HCT116 (cell line): ENCODE results near the gene SYTL5. TPM values are rescaled to one million over a fixed set of nuclear protein-coding genes. Genes with fewer than 3 reads are reported as not detected.

Source experiments
- ATAC-seq: fragments of 200-7000 bp; cut with Tn5 transposase; 2 replicates; pipeline ENCODE4 v1.9.1; 2020; ENCODE audit warnings: mild to moderate bottlenecking, moderate library complexity
- BruUV-seq: library from RNA; stranded (reverse); fragments of 400-500 nt; replicated peaks from 2 replicates; lab custom pipeline; 2021; lab: Mats Ljungman, UMichigan
- CTCF ChIA-PET: fragments of 300-600 bp; sonication (Branson Sonifier 250); formaldehyde crosslinking; loops from one replicate; lab custom pipeline; 2021; ENCODE audit warnings: antibody characterized with exemption; lab: Charles Lee
- POLR2A ChIA-PET: fragments of 300-600, 350-600 bp; sonication (Branson Sonifier 250); formaldehyde crosslinking; loops from one replicate; lab custom pipeline; 2021; ENCODE audit warnings: antibody characterized with exemption; lab: Charles Lee
- RAD21 ChIA-PET, 2 experiments: fragments of 300-600 bp; sonication (Branson Sonifier 250); formaldehyde crosslinking; loops; one replicate each; lab custom pipeline; 2023; ENCODE audit warnings: low total read pairs in 2 of 2; ENCODE audit not compliant: uncharacterized antibody in 2 of 2, unreplicated experiment in 2 of 2, low non-redundant PET in 1 of 2; lab: Charles Lee
- DNase-seq: peaks from one replicate; pipeline ENCODE4 v3.0.0-alpha.2; 2010; ENCODE audit warnings: low read depth, low spot score
- H2AFZ ChIP-seq: fragments of 200-600 bp; shearing (Covaris generic), sonication (generic); 2 replicates; pipeline ENCODE4 v1.6.1; 2017; ENCODE audit warnings: low read depth, mixed run types, mixed read lengths, antibody characterized with exemption, low read length; ENCODE audit not compliant: poor library complexity, severe bottlenecking
- H3K27ac ChIP-seq: 2 replicates; pipeline ENCODE4 v1.5.1; 2012; ENCODE audit warnings: low read depth, low read length
- H3K27me3 ChIP-seq: fragments of 200-600 bp; sonication (generic); 2 replicates; pipeline ENCODE4 v1.6.1; 2016; ENCODE audit warnings: mixed run types, low read length, mixed read lengths; ENCODE audit not compliant: insufficient read depth
- H3K36me3 ChIP-seq, 2 experiments: fragments of 200-500 bp in 1 of 2; fragments of 200-600 bp in 1 of 2; sonication (Bioruptor generic) in 1 of 2; sonication (generic) in 1 of 2; 2 replicates each; pipeline versions ENCODE4 v1.5.1 to v1.6.1; 2014 to 2016; ENCODE audit warnings: low read length in 2 of 2, inconsistent platforms in 1 of 2, mixed read lengths in 1 of 2, mixed run types in 1 of 2; ENCODE audit not compliant: insufficient read depth in 2 of 2, control insufficient read depth in 1 of 2
- H3K4me1 ChIP-seq, 2 experiments: fragments of 200-600 bp in 1 of 2; sonication (generic) in 1 of 2; 2 replicates each; pipeline versions ENCODE4 v1.5.1 to v1.6.1; 2012 to 2017; ENCODE audit warnings: low read length in 2 of 2, inconsistent platforms in 1 of 2, mild to moderate bottlenecking in 1 of 2, mixed read lengths in 1 of 2, mixed run types in 1 of 2, moderate library complexity in 1 of 2; ENCODE audit not compliant: insufficient read depth in 2 of 2, control insufficient read depth in 1 of 2
- H3K4me2 ChIP-seq: fragments of 200-600 bp; sonication (generic); 2 replicates; pipeline ENCODE4 v1.6.1; 2017; ENCODE audit warnings: mixed run types, low read length, mixed read lengths
- H3K4me3 ChIP-seq, 2 experiments: fragments of 200-600 bp in 1 of 2; sonication (generic) in 1 of 2; replicated peaks in 1 of 2; 2 replicates each; pipeline ENCODE4 v1.5.1; 2011 to 2016; ENCODE audit warnings: low read length in 2 of 2, control low read depth in 1 of 2, low read depth in 1 of 2, mild to moderate bottlenecking in 1 of 2, mixed read lengths in 1 of 2, mixed run types in 1 of 2
- H3K79me2 ChIP-seq: fragments of 200-600 bp; sonication (generic); 2 replicates; pipeline ENCODE4 v1.6.1; 2017; ENCODE audit warnings: mild to moderate bottlenecking, mixed run types, low read length, moderate library complexity, mixed read lengths; ENCODE audit not compliant: insufficient read depth
- H3K9ac ChIP-seq: fragments of 200-600 bp; sonication (generic); 2 replicates; pipeline ENCODE4 v1.6.1; 2016; ENCODE audit warnings: low read length, mixed read lengths
- H3K9me2 ChIP-seq: fragments of 200-600 bp; sonication (generic), shearing (Covaris generic); 2 replicates; pipeline ENCODE4 v1.6.1; 2017; ENCODE audit warnings: mixed run types, mild to moderate bottlenecking, moderate library complexity; ENCODE audit not compliant: insufficient read depth
- H3K9me3 ChIP-seq, 2 experiments: fragments of 200-500 bp in 1 of 2; fragments of 200-600 bp in 1 of 2; sonication (Bioruptor generic) in 1 of 2; sonication (generic) in 1 of 2; 2 replicates each; pipeline ENCODE4 v1.6.1; 2014 to 2017; ENCODE audit warnings: low read length in 2 of 2, mixed read lengths in 2 of 2, inconsistent platforms in 1 of 2, low read depth in 1 of 2, mild to moderate bottlenecking in 1 of 2, mixed run types in 1 of 2, moderate library complexity in 1 of 2; ENCODE audit not compliant: control insufficient read depth in 1 of 2, insufficient read depth in 1 of 2
- H4K20me1 ChIP-seq: fragments of 200-600 bp; sonication (generic), shearing (Covaris generic); 2 replicates; pipeline ENCODE4 v1.6.1; 2017; ENCODE audit warnings: mixed run types, mild to moderate bottlenecking, moderate library complexity; ENCODE audit not compliant: insufficient read depth
- CTCF ChIP-seq, 3 experiments: fragments of 200-600 bp in 1 of 3; sonication (generic) in 1 of 3; IDR thresholded peaks in 2 of 3; conservative IDR thresholded peaks in 1 of 3; 2 replicates each; pipeline ENCODE4 v1.5.1; 2012 to 2017; ENCODE audit warnings: low read depth in 2 of 3, low read length in 2 of 3, antibody characterized with exemption in 1 of 3, borderline replicate concordance in 1 of 3, control low read depth in 1 of 3, mild to moderate bottlenecking in 1 of 3, mixed read lengths in 1 of 3, mixed run types in 1 of 3, moderate library complexity in 1 of 3; ENCODE audit not compliant: insufficient read depth in 1 of 3
- EGR1 ChIP-seq: IDR thresholded peaks from 2 replicates; pipeline ENCODE4 v1.6.1; 2012; ENCODE audit warnings: low read depth
- EZH2phosphoT487 ChIP-seq: fragments of 200-600 bp; IDR thresholded peaks from 2 replicates; pipeline ENCODE4 v1.6.1; 2018; ENCODE audit warnings: antibody characterized with exemption, borderline replicate concordance
- MAX ChIP-seq: IDR thresholded peaks from 2 replicates; pipeline ENCODE4 v1.6.1; 2012
- POLR2AphosphoS5 ChIP-seq: IDR thresholded peaks from 2 replicates; pipeline ENCODE4 v1.6.1; 2011; ENCODE audit warnings: mild to moderate bottlenecking, low read depth, low read length, moderate library complexity
- REST ChIP-seq: IDR thresholded peaks from 2 replicates; pipeline ENCODE4 v1.6.1; 2012; ENCODE audit warnings: low read depth
- SRF ChIP-seq: IDR thresholded peaks from 2 replicates; pipeline ENCODE4 v1.6.1; 2012; ENCODE audit warnings: low read depth
- ZBTB33 ChIP-seq: IDR thresholded peaks from 2 replicates; pipeline ENCODE4 v1.6.1; 2011; ENCODE audit warnings: mild to moderate bottlenecking, low read length, moderate library complexity; ENCODE audit not compliant: insufficient replicate concordance; ENCODE audit errors: extremely low read depth
- intact Hi-C: fragments of 100-400 bp; cut with micrococcal nuclease; formaldehyde crosslinking; loops from 2 replicates; pipeline ENCODE4 v1.10.0; 2022
- total RNA-seq: library from RNA; stranded (reverse); gene quantifications from one replicate; pipeline ENCODE4 v1.2.1, GENCODE V29; 2021; ENCODE audit not compliant: unreplicated experiment

The SYTL5 gene
- total RNA-seq, 1 experiment from 2014 or later: 0.20 TPM

GRCh38 chrX:38154340-38154739 is 148.0 kb downstream of the SYTL5 start:
- Histone ChIP-seq H3K4me2 (no peak overlapping the region), H3K4me1 (no peaks in the 10 kb centered on the region), H3K36me3 (no peaks in the 10 kb centered on the region)
- CTCF ChIA-PET: no interaction called here
- intact Hi-C loops: loop anchor here (2.0 kb wide), 1 partner anchor 76 kb away; no protein-coding TSS in a partner anchor
- no peak for ATAC-seq
- no peak for TF ChIP-seq SRF
- TF ChIP-seq EZH2phosphoT487: no peak
- TF ChIP-seq REST: no peak
- TF ChIP-seq EGR1: no peak
- no peak for TF ChIP-seq ZBTB33
- TF ChIP-seq CTCF (IDR thresholded peaks at IDR 0.05 in 2 of 3, conservative IDR thresholded peaks at IDR 0.05 in 1 of 3; ENCODE audit: borderline replicate concordance in 1 of 3, insufficient read depth in 1 of 3, low read depth in 2 of 3, low read length in 2 of 3): no peak
- TF ChIP-seq POLR2AphosphoS5: no peak
- TF ChIP-seq MAX: no peak
- TF ChIP-seq, all 23 proteins: peak for 0
- Histone ChIP-seq H3K79me2 (no peaks in the 10 kb centered on the region), H3K9me3 (no peaks in the 10 kb centered on the region), H2AFZ (no peak overlapping the region), H3K9ac (no peak overlapping the region), H3K9me2 (no peaks in the 10 kb centered on the region), H3K27me3 (no peaks in the 10 kb centered on the region), H3K4me3 (no peak overlapping the region), H3K27ac (no peak overlapping the region), H4K20me1 (no peaks in the 10 kb centered on the region)
- ChIA-PET POLR2A (no interaction called here), RAD21 (no interaction called here)
- BruUV-seq: no TSS peak
- DNase-seq: no peak
